MCF 10A (cell line): ENCODE measurements around the gene EHBP1. TPM values are rescaled to one million over a fixed set of nuclear protein-coding genes. Genes with fewer than 3 reads are reported as not detected.

Experiments used
- BruUV-seq: library from RNA; stranded (reverse); fragments of 400-500 nt; replicated peaks from 2 replicates; lab custom pipeline; 2021; lab: Mats Ljungman, UMichigan
- CTCF ChIA-PET: fragments of 300-600 bp; sonication (Branson Sonifier 250); formaldehyde crosslinking; extraction: SDS; loops from one replicate; lab custom pipeline; 2021; ENCODE audit warnings: antibody characterized with exemption, inconsistent platforms; lab: Yijun Ruan, JAX
- POLR2A ChIA-PET: fragments of 300-600, 350-650 bp; sonication (Branson Sonifier 250); formaldehyde crosslinking; extraction: SDS; loops from one replicate; lab custom pipeline; 2020; ENCODE audit warnings: antibody characterized with exemption, inconsistent platforms; lab: Yijun Ruan, JAX
- DNase-seq: peaks from one replicate; pipeline ENCODE4 v3.0.0-alpha.2; 2018; ENCODE audit not compliant: unreplicated experiment
- H3K27ac Mint-ChIP-seq: one replicate; pipeline ENCODE4 v1.8.0; 2022; ENCODE audit warnings: mild to moderate bottlenecking, low read depth, mixed read lengths; ENCODE audit not compliant: unreplicated experiment
- H3K27me3 Mint-ChIP-seq: one replicate; pipeline ENCODE4 v1.8.0; 2022; ENCODE audit warnings: mixed read lengths; ENCODE audit not compliant: insufficient read depth, unreplicated experiment
- H3K36me3 Mint-ChIP-seq: one replicate; pipeline ENCODE4 v1.8.0; 2022; ENCODE audit warnings: mild to moderate bottlenecking, moderate library complexity, mixed read lengths; ENCODE audit not compliant: insufficient read depth, unreplicated experiment
- H3K4me1 Mint-ChIP-seq: one replicate; pipeline ENCODE4 v1.8.0; 2022; ENCODE audit warnings: mixed read lengths; ENCODE audit not compliant: insufficient read depth, unreplicated experiment
- H3K4me3 Mint-ChIP-seq: one replicate; pipeline ENCODE4 v1.8.0; 2022; ENCODE audit warnings: mild to moderate bottlenecking, moderate library complexity, mixed read lengths; ENCODE audit not compliant: unreplicated experiment
- H3K9me3 Mint-ChIP-seq: one replicate; pipeline ENCODE4 v1.8.0; 2022; ENCODE audit warnings: mixed read lengths; ENCODE audit not compliant: unreplicated experiment
- CTCF ChIP-seq: fragments of 200-600 bp; IDR thresholded peaks from one replicate; pipeline ENCODE4 v1.8.0; 2022; ENCODE audit warnings: antibody characterized with exemption, mild to moderate bottlenecking; ENCODE audit not compliant: unreplicated experiment
- intact Hi-C: fragments of 100-400 bp; cut with micrococcal nuclease; formaldehyde crosslinking; loops from 2 replicates; pipeline ENCODE4 v1.14.1; 2022
- total RNA-seq: library from RNA; stranded (reverse); gene quantifications from 2 replicates; pipeline ENCODE4 v1.2.3, GENCODE V29; 2022

The EHBP1 gene
- total RNA-seq, 1 experiment from 2014 or later: 81.2 TPM

GRCh38 chr2:63060472-63060991 is 355.0 kb downstream of the EHBP1 start:
- POLR2A ChIA-PET: interaction anchor here (0.6 to 1.6 kb wide), 2 partner anchors 9 to 58 kb away, joined by 3 read pairs; no protein-coding TSS in a partner anchor
- Mint-ChIP-seq H3K27ac (no peak overlapping the region), H3K4me3 (peak overlapping the region; percentile 64), H3K27me3 (no peaks in the 10 kb centered on the region), H3K9me3 (no peaks in the 10 kb centered on the region), H3K4me1 (no peaks in the 10 kb centered on the region), H3K36me3 (peaks cover 8% of the 10 kb centered on the region)
- no TSS peak for BruUV-seq
- DNase-seq: no peak
- CTCF ChIA-PET: interaction anchor here (0.6 kb wide), 1 partner anchor 17 kb away, joined by 5 read pairs; no protein-coding TSS in a partner anchor
- no peak for TF ChIP-seq CTCF
- intact Hi-C loops: loop anchor here (10.0 kb wide), 1 partner anchor 124 kb away; no protein-coding TSS in a partner anchor

GRCh38 chr2:63064197-63064596 is 358.7 kb downstream of the EHBP1 start:
- H3K4me1 Mint-ChIP-seq: no peaks in the 10 kb centered on the region
- ChIA-PET CTCF (interaction anchor here (0.6 kb wide), 1 partner anchor 200 kb away, joined by 3 read pairs; no protein-coding TSS in a partner anchor), POLR2A (no interaction called here)
- peaks cover 14% of the 10 kb centered on the region for H3K27me3 Mint-ChIP-seq
- no peak for TF ChIP-seq CTCF
- H3K4me3 Mint-ChIP-seq: no peak overlapping the region
- H3K27ac Mint-ChIP-seq: no peak overlapping the region
- intact Hi-C loops: loop anchor here (10.0 kb wide), 1 partner anchor 121 kb away; no protein-coding TSS in a partner anchor
- no TSS peak for BruUV-seq
- H3K9me3 Mint-ChIP-seq: no peaks in the 10 kb centered on the region
- no peaks in the 10 kb centered on the region for H3K36me3 Mint-ChIP-seq
- DNase-seq: peak; percentile 57

- no peak for DNase-seq
- no peak for TF ChIP-seq CTCF
- intact Hi-C loops: loop anchor here (10.0 kb wide), 1 partner anchor 120 kb away; no protein-coding TSS in a partner anchor
- POLR2A ChIA-PET: no interaction called here
- Mint-ChIP-seq H3K4me1 (no peaks in the 10 kb centered on the region), H3K27me3 (peaks cover 14% of the 10 kb centered on the region), H3K9me3 (no peaks in the 10 kb centered on the region), H3K36me3 (no peaks in the 10 kb centered on the region), H3K27ac (no peak overlapping the region), H3K4me3 (no peak overlapping the region)
- BruUV-seq: no TSS peak
- CTCF ChIA-PET: interaction anchor here (1.7 kb wide), 1 partner anchor 124 kb away, joined by 4 read pairs; no protein-coding TSS in a partner anchor
Observed at GRCh38 chr2:63064661-63065060, 359.1 kb downstream of the EHBP1 start.

- no peak for TF ChIP-seq CTCF
- H3K27me3 Mint-ChIP-seq: peaks cover 14% of the 10 kb centered on the region
- H3K4me3 Mint-ChIP-seq: no peak overlapping the region
- ChIA-PET POLR2A (no interaction called here), CTCF (interaction anchor here (1.7 kb wide), 1 partner anchor 123 kb away, joined by 4 read pairs; no protein-coding TSS in a partner anchor)
- no peak overlapping the region for H3K27ac Mint-ChIP-seq
- BruUV-seq: no TSS peak
- intact Hi-C loops: loop anchor here (10.0 kb wide), 1 partner anchor 119 kb away; no protein-coding TSS in a partner anchor
- no peak for DNase-seq
- no peaks in the 10 kb centered on the region for H3K9me3 Mint-ChIP-seq
- H3K36me3 Mint-ChIP-seq: no peaks in the 10 kb centered on the region
- H3K4me1 Mint-ChIP-seq: no peaks in the 10 kb centered on the region
Observed at GRCh38 chr2:63066265-63066664, 360.8 kb downstream of the EHBP1 start.
